NCI-H510A (cell line): ENCODE data around the gene ACTRT2.

Experiments used
- DNase-seq: peaks from one replicate; lab custom pipeline; 2025; lab: John Stamatoyannopoulos, UW

ACTRT2 gene

GRCh38 chr1:3033040-3033789 lies 11.9 kb downstream of the ACTRT2 start:
- no peak for DNase-seq

GRCh38 chr1:3033790-3034090 lies 12.5 kb downstream of the ACTRT2 start:
- DNase-seq = no peak

- DNase-seq = no peak
These were observed 12.9 kb downstream of the ACTRT2 start for GRCh38 chr1:3034162-3034561.

- no peak for DNase-seq
These were observed 13.7 kb downstream of the ACTRT2 start for GRCh38 chr1:3034728-3035562.

- DNase-seq = no peak
These were observed 14.5 kb downstream of the ACTRT2 start for GRCh38 chr1:3035563-3036446.

GRCh38 chr1:3036447-3037280 lies 15.4 kb downstream of the ACTRT2 start:
- no peak for DNase-seq

GRCh38 chr1:3037281-3038040 lies 16.2 kb downstream of the ACTRT2 start:
- no peak for DNase-seq

GRCh38 chr1:3038113-3038551 lies 16.9 kb downstream of the ACTRT2 start:
- DNase-seq = no peak

- DNase-seq = no peak
These were observed 17.4 kb downstream of the ACTRT2 start for GRCh38 chr1:3038571-3039181.

GRCh38 chr1:3040004-3040403 lies 18.7 kb downstream of the ACTRT2 start:
- no peak for DNase-seq

- no peak for DNase-seq
These were observed 21.2 kb downstream of the ACTRT2 start for GRCh38 chr1:3042481-3042880.

- DNase-seq = no peak
These were observed 27.9 kb downstream of the ACTRT2 start for GRCh38 chr1:3049164-3049563.

- no peak for DNase-seq
These were observed 28.6 kb downstream of the ACTRT2 start for GRCh38 chr1:3049905-3050304.

GRCh38 chr1:3050603-3051002 lies 29.3 kb downstream of the ACTRT2 start:
- DNase-seq = no peak

GRCh38 chr1:3051270-3052268 lies 30.3 kb downstream of the ACTRT2 start:
- no peak for DNase-seq

GRCh38 chr1:3052501-3052900 lies 31.2 kb downstream of the ACTRT2 start:
- no peak for DNase-seq

- no peak for DNase-seq
These were observed 32.2 kb downstream of the ACTRT2 start for GRCh38 chr1:3053366-3053980.

- no peak for DNase-seq
These were observed 32.7 kb downstream of the ACTRT2 start for GRCh38 chr1:3053986-3054385.

- no peak for DNase-seq
These were observed 33.2 kb downstream of the ACTRT2 start for GRCh38 chr1:3054474-3054873.
